HEK293T (cell line): ENCODE results near the gene HS3ST3B1.

Source experiments
- BHLHE40 ChIP-seq: fragments of 450-650 bp; IDR thresholded peaks from 2 replicates; pipeline ENCODE4 v1.6.1; 2016; ENCODE audit warnings: mild to moderate bottlenecking, moderate library complexity, borderline replicate concordance
- ELF4 ChIP-seq: fragments of 450-650 bp; IDR thresholded peaks from 2 replicates; pipeline ENCODE4 v1.6.1; 2017; ENCODE audit warnings: antibody characterized with exemption
- L3MBTL2 ChIP-seq: fragments of 450-650 bp; conservative IDR thresholded peaks from 2 replicates; pipeline ENCODE4 v1.6.1; 2016; ENCODE audit warnings: mild to moderate bottlenecking
- SP1 ChIP-seq: fragments of 450-650 bp; IDR thresholded peaks from 2 replicates; pipeline ENCODE4 v1.6.1; 2017
- SUZ12 ChIP-seq: fragments of 450-650 bp; IDR thresholded peaks from 2 replicates; pipeline ENCODE4 v1.6.1; 2016; ENCODE audit warnings: mild to moderate bottlenecking
- TARDBP ChIP-seq: fragments of 450-650 bp; IDR thresholded peaks from 2 replicates; pipeline ENCODE4 v1.6.1; 2016
- ZNF384 ChIP-seq: fragments of 450-650 bp; IDR thresholded peaks from 2 replicates; pipeline ENCODE4 v1.6.1; 2016

DNA sequence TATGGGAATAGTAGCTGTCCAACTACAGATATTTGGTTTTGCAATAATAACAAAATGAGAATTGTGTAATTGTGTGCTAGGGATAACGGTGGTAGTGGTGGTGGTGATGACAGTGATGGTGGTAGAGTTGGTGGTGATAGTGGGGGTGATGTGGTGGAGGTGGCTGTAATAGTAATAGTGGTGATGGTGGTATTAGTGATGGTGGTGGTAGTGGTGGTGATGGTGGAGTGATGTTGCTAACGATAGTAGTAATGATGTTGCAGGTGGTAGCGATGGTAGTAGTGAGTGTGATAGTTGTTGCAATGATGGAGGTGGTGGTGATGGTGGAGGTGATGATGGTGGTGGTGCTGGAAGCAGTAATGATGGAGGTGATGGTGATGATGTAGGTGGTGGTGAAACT, 94.4 kb downstream of the HS3ST3B1 start:
- TF ChIP-seq TARDBP (no peak), SUZ12 (no peak), BHLHE40 (no peak), ZNF384 (no peak), ELF4 (no peak), L3MBTL2 (no peak), SP1 (no peak)
